ENCODE results near the gene PCYT1B. TPM values are rescaled to one million over a fixed set of nuclear protein-coding genes. Genes with fewer than 3 reads are reported as not detected.

Gene PCYT1B
- total RNA-seq (2022) (0.07 and 0.09 TPM in 2 replicates), Bru-seq, nascent RNA (percentile 6 among the genes with signal in this experiment), BruChase-seq, experiment 1, labeled RNA remaining after a 6-hour chase (percentile 10 among the genes with signal in this experiment), BruChase-seq, experiment 2, labeled RNA remaining after a 2-hour chase (percentile 8 among the genes with signal in this experiment)
- long read RNA-seq, result 0 reads

GRCh38 chrX:24647257-24648058 lies at the start of gene PCYT1B:
Gene PCYT1B, minus strand, starts transcription at chrX:24647347. Its CDS starts 242 bp downstream, at chrX:24647105.
- Mint-ChIP-seq H3K36me3 (ENCODE audit: insufficient read depth, unreplicated experiment) (no peaks in the 10 kb centered on the region), H3K4me1 (ENCODE audit: low read depth, unreplicated experiment) (peaks cover 9% of the 10 kb centered on the region), H3K27me3 (ENCODE audit: unreplicated experiment) (peaks cover 38% of the 10 kb centered on the region), H3K27ac (ENCODE audit: unreplicated experiment) (no peak within 1 kb of the TSS), H3K9me3 (ENCODE audit: low read depth, unreplicated experiment) (no peaks in the 10 kb centered on the region), H3K4me3 (ENCODE audit: low read depth, unreplicated experiment) (peak within 1 kb of the TSS; percentile 69)
- intact Hi-C loops (cut with micrococcal nuclease; ENCODE audit: unreplicated experiment), result no loop called here
- CTCF ChIA-PET, result no interaction called here
- peak; percentile 50 for DNase-seq
- no peak for TF ChIP-seq CTCF (IDR thresholded peaks at IDR 0.05; ENCODE audit: unreplicated experiment)
- no TSS peak for BruUV-seq (replicated peaks)

- H3K9me3 Mint-ChIP-seq (ENCODE audit: low read depth, unreplicated experiment), result no peaks in the 10 kb centered on the region
- BruUV-seq (replicated peaks), result no TSS peak
- intact Hi-C loops (cut with micrococcal nuclease; ENCODE audit: unreplicated experiment), result no loop called here
- H3K36me3 Mint-ChIP-seq (ENCODE audit: insufficient read depth, unreplicated experiment), result peaks cover 23% of the 10 kb centered on the region
- no peak for TF ChIP-seq CTCF (IDR thresholded peaks at IDR 0.05; ENCODE audit: unreplicated experiment)
- no peaks in the 10 kb centered on the region for H3K27me3 Mint-ChIP-seq (ENCODE audit: unreplicated experiment)
- CTCF ChIA-PET, result no interaction called here
- H3K27ac Mint-ChIP-seq (ENCODE audit: unreplicated experiment), result no peak overlapping the region
- peaks cover 19% of the 10 kb centered on the region for H3K4me1 Mint-ChIP-seq (ENCODE audit: low read depth, unreplicated experiment)
- no peak for DNase-seq
- H3K4me3 Mint-ChIP-seq (ENCODE audit: low read depth, unreplicated experiment), result no peak overlapping the region
Measured at GRCh38 chrX:24696294-24696693, 49.1 kb upstream of the PCYT1B start.

GRCh38 chrX:24694825-24695224 lies 47.7 kb upstream of the PCYT1B start:
- intact Hi-C loops (cut with micrococcal nuclease; ENCODE audit: unreplicated experiment), result no loop called here
- Mint-ChIP-seq H3K4me1 (ENCODE audit: low read depth, unreplicated experiment) (peaks cover 28% of the 10 kb centered on the region), H3K4me3 (ENCODE audit: low read depth, unreplicated experiment) (peak overlapping the region; percentile 91), H3K9me3 (ENCODE audit: low read depth, unreplicated experiment) (no peaks in the 10 kb centered on the region), H3K36me3 (ENCODE audit: insufficient read depth, unreplicated experiment) (peaks cover 23% of the 10 kb centered on the region), H3K27ac (ENCODE audit: unreplicated experiment) (peak overlapping the region; percentile 78), H3K27me3 (ENCODE audit: unreplicated experiment) (no peaks in the 10 kb centered on the region)
- DNase-seq, result no peak
- CTCF ChIA-PET, result no interaction called here
- TF ChIP-seq CTCF (IDR thresholded peaks at IDR 0.05; ENCODE audit: unreplicated experiment), result no peak
- BruUV-seq (replicated peaks), result no TSS peak

- Mint-ChIP-seq H3K27ac (ENCODE audit: unreplicated experiment) (peak within 1 kb of the TSS; percentile 78), H3K36me3 (ENCODE audit: insufficient read depth, unreplicated experiment) (peaks cover 22% of the 10 kb centered on the region), H3K4me1 (ENCODE audit: low read depth, unreplicated experiment) (peaks cover 28% of the 10 kb centered on the region), H3K4me3 (ENCODE audit: low read depth, unreplicated experiment) (peak within 1 kb of the TSS; percentile 91), H3K27me3 (ENCODE audit: unreplicated experiment) (no peaks in the 10 kb centered on the region), H3K9me3 (ENCODE audit: low read depth, unreplicated experiment) (no peaks in the 10 kb centered on the region)
- intact Hi-C loops (cut with micrococcal nuclease; ENCODE audit: unreplicated experiment), result no loop called here
- CTCF ChIA-PET, result interaction anchor here (0.7 kb wide), 1 partner anchor 17 kb away, joined by 3 read pairs; no protein-coding TSS in a partner anchor
- no TSS peak for BruUV-seq (replicated peaks)
- peak; percentile 94 for DNase-seq
- no peak for TF ChIP-seq CTCF (IDR thresholded peaks at IDR 0.05; ENCODE audit: unreplicated experiment)
Measured at GRCh38 chrX:24693453-24694202, 46.5 kb upstream of the PCYT1B start, which contains the start of gene POLA1. Gene POLA1, plus strand, starts transcription at chrX:24693918. Its CDS starts 44 bp downstream, at chrX:24693962.

All from Calu3 (cell line).